Upper lobe of right lung (tissue), 1 donor: ENCODE measurements around the gene PCBD2. TPM values are rescaled to one million over a fixed set of nuclear protein-coding genes. Genes with fewer than 3 reads are reported as not detected.
"Not testable (repeated sequence)": the region's sequence is repeated elsewhere in the genome, so short reads cannot be mapped to it uniquely, and the experiment has no call there.

Source experiments
- ATAC-seq: fragments of 200-7000 bp; cut with Tn5 transposase; one replicate; pipeline ENCODE4 v1.9.1; 2020; ENCODE audit warnings: mild to moderate bottlenecking, moderate library complexity
- DNase-seq: peaks from one replicate; pipeline ENCODE4 v3.0.0-alpha.2; 2020
- H3K27ac ChIP-seq: fragments of 200-600 bp; one replicate; pipeline ENCODE4 v1.8.0; 2022
- H3K27me3 ChIP-seq: fragments of 200-600 bp; one replicate; pipeline ENCODE4 v1.8.0; 2022; ENCODE audit warnings: mild to moderate bottlenecking
- H3K36me3 ChIP-seq: fragments of 200-600 bp; one replicate; pipeline ENCODE4 v1.8.0; 2022
- H3K4me1 ChIP-seq: fragments of 200-600 bp; one replicate; pipeline ENCODE4 v1.8.0; 2022
- H3K4me3 ChIP-seq: fragments of 200-600 bp; one replicate; pipeline ENCODE4 v1.8.0; 2022; ENCODE audit warnings: mild to moderate bottlenecking
- H3K9me3 ChIP-seq: fragments of 200-600 bp; one replicate; pipeline ENCODE4 v1.8.0; 2022
- intact Hi-C: fragments of 100-400 bp; cut with DNase I; formaldehyde crosslinking; loops from one replicate; pipeline ENCODE4 v1.11.0; 2022
- long read RNA-seq: library from polyadenylated mRNA; unstranded; transcript quantifications from one replicate; pipeline ENCODE4 v2.0.0, GENCODE V29; 2021
- total RNA-seq: library from RNA; stranded (reverse); fragmentation: NEBNext Ultra II Directional; extraction: Animal tissue kit (Norgen Biotek cat#: 25700); gene quantifications from one replicate; pipeline ENCODE4 v1.2.1, GENCODE V29; 2021
- TF ChIP-seq, protein P1 (sequence below): fragments of 200-600 bp; IDR thresholded peaks from one replicate; pipeline ENCODE4 v1.8.0; 2022; ENCODE audit warnings: antibody characterized with exemption
- donor health status: DM: no; HTN: yes; CAD: no; lungs with severe emphysema.

The PCBD2 gene
- total RNA-seq: 11.2 TPM
- long read RNA-seq, transcript PCBD2-201 (4 exons, 1,223 nt): major isoform, 11 of 15 reads
- long read RNA-seq, partial matches to known transcripts: 1 of 15 reads
- long read RNA-seq, other reads (novel, unspliced or antisense): 3 of 15 reads

DNA sequence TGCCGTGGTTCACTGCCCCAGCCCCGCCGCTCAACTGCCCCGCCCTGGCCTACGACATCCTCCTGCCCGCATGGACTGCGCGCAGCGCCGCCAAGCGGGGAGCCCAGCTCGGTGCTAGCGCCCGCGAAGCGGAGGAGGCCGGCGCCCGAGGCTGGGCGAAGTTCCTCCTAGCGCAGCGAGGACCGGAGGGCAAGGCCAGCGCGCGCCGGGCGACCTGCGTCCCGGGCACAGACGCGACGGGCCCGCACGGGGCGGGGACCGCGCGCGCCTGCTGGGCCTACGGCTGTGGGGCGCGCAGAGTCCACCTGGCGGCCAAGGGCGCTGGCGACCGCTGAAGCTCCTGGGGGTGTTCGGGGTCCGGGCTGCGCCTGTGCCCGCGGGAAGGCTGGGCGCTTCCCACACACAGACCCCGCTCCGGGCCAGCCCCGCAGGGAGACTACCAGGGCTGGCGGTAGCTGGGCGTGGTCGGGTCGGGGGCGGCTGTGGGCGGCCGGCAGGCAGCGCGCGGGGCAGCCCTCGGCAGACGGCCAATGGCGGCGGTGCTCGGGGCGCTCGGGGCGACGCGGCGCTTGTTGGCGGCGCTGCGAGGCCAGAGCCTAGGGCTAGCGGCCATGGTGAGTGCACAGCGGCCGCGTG is at the start of gene PCBD2:
Gene PCBD2, plus strand, starts transcription at position 522 of the 636 bp plus-strand sequence. Its CDS starts 9 bp downstream, at position 531.
- H3K9me3 ChIP-seq: no peaks in the 10 kb centered on the region

DNA sequence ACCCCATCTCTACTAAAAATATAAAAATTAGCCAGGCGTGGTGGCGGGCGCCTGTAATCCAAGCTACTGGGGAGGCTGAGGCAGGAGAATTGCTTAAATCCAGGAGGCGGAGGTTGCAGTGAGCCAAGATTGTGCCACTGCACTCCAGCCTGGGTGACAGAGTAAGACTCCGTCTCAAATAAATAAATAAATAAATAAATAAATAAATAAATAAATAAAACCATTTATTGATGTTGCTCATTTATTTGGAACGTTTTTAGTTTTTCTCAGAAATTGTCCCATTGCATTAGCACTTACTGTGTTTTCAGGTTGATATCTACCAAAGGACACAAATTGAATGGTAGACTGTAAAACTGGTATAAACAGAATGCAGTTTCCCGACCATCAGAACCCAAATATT is 48.5 kb upstream of the PCBD2 start:
- H3K27me3 ChIP-seq, DNase-seq, H3K4me1 ChIP-seq, H3K27ac ChIP-seq, ATAC-seq, H3K4me3 ChIP-seq, H3K9me3 ChIP-seq, intact Hi-C loops: not testable (repeated sequence)
- H3K36me3 ChIP-seq: peaks cover 77% of the 10 kb centered on the region

More for the DNA sequence above, at the start of gene PCBD2:
- intact Hi-C loops: no loop called here
- peak; percentile 98 for DNase-seq
- TF ChIP-seq, protein P1, sequence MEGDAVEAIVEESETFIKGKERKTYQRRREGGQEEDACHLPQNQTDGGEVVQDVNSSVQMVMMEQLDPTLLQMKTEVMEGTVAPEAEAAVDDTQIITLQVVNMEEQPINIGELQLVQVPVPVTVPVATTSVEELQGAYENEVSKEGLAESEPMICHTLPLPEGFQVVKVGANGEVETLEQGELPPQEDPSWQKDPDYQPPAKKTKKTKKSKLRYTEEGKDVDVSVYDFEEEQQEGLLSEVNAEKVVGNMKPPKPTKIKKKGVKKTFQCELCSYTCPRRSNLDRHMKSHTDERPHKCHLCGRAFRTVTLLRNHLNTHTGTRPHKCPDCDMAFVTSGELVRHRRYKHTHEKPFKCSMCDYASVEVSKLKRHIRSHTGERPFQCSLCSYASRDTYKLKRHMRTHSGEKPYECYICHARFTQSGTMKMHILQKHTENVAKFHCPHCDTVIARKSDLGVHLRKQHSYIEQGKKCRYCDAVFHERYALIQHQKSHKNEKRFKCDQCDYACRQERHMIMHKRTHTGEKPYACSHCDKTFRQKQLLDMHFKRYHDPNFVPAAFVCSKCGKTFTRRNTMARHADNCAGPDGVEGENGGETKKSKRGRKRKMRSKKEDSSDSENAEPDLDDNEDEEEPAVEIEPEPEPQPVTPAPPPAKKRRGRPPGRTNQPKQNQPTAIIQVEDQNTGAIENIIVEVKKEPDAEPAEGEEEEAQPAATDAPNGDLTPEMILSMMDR: peak; percentile 86
- Histone ChIP-seq H3K4me1 (peaks cover 6% of the 10 kb centered on the region), H3K27ac (peak within 1 kb of the TSS; percentile 98), H3K27me3 (no peaks in the 10 kb centered on the region), H3K36me3 (peaks cover 20% of the 10 kb centered on the region), H3K4me3 (peak within 1 kb of the TSS; percentile 78)
- ATAC-seq: peak; percentile 97

DNA sequence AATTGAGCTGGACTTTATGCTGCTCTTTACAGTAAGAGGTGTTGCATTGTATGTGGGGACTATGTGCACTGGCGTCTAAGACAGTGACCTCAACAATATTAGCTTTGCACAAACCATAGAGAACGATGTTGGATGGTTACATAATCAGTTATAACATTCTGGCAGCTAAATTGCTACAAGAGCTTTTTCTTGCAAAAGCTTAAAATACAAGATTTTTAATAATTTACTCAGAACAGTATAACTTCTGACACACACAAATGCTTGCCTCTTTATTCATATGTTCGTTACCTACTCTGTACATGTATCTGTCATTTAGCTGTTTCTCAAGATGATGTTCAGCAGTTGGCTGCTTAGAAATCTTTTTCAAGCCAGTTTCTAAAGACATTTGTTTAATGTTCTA is 47.5 kb upstream of the PCBD2 start:
- intact Hi-C loops: no loop called here
- TF ChIP-seq, protein P1: no peak
- Histone ChIP-seq H3K4me3 (no peak overlapping the region), H3K4me1 (no peaks in the 10 kb centered on the region), H3K27me3 (no peaks in the 10 kb centered on the region), H3K27ac (no peak overlapping the region), H3K36me3 (peaks cover 77% of the 10 kb centered on the region), H3K9me3 (no peaks in the 10 kb centered on the region)
- DNase-seq: no peak
- no peak for ATAC-seq

DNA sequence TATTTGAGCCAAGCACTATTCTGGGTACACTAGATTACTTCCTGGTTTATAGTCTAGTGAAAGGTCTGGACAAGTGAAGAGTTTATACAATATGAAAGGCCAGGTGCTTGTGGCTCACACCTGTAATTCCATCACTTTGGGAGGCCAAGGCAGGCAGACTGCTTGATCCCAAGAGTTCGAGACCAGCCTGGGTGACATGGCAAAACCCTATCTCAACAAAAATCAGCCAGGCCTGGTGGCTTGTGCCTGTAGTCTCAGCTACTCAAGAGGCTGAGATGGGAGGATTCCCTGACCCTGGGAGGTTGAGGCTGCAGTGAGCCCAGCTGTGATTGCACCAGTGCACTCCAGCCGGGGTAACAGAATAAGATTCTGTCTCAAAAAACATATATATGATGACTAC is 40.2 kb upstream of the PCBD2 start:
- H3K27ac ChIP-seq: no peak overlapping the region
- TF ChIP-seq, protein P1: no peak
- ATAC-seq (no peak), DNase-seq (peak; percentile 13)
- H3K4me3 ChIP-seq: no peak overlapping the region
- no peaks in the 10 kb centered on the region for H3K4me1 ChIP-seq
- peaks cover 19% of the 10 kb centered on the region for H3K36me3 ChIP-seq
- no peaks in the 10 kb centered on the region for H3K27me3 ChIP-seq
- no peaks in the 10 kb centered on the region for H3K9me3 ChIP-seq
- intact Hi-C loops: no loop called here

DNA sequence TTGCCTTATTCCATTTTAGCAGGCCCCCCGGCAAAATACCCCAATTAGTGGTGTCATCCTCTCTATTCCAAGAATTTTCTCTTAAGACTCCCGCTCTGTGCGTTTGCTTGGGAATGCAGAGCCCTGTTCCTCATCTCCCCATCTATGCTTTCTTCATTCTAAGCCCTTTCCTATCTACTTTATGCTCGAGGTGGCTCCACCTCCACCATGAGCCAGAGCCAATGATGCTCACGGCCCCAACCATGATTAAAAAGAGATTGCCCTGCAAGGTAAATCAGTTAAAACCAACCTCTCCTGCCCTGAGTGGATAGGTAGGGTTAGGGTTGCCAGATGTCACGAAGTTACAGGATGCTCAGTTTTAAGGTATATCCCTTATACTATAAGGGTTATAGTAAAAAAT is 31.4 kb upstream of the PCBD2 start:
- TF ChIP-seq, protein P1: no peak
- ATAC-seq: no peak
- peaks cover 14% of the 10 kb centered on the region for H3K4me1 ChIP-seq

DNA sequence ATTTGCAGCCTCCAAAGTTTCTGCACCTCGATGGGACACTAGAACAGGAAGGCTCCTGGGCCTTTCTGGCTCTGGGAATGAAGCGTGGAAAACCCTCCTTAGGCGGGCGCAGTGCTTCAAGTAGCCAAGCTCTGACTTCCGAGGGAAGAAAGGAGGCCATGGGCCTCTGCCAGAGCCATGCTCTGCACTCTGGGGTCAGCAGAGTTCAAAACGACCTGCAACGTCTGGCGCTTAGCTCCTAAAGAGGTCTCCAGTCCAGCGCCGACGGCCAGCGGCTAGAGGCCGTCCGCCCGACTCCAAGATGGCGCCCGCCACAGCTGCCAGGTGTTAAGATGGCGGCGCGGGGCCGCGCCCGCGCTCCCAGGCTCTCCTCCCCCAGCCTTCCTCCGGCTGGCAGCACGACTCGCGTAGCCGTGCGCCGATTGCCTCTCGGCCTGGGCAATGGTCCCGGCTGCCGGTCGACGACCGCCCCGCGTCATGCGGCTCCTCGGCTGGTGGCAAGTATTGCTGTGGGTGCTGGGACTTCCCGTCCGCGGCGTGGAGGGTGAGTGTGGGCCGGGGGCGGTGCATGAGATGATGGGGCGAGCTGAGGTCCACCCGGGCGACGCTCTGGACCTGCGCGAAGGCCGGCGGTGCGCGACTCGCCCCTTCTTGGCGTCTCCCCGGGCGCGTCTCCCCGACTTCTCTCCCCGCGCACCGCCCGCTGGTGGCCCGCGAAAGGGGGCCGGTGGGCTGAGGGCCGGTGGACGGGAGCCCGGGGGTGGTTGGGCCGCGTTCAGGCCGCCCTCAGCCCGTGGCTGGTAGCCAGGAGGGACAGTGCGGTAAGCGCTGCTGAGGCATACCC is 30.7 kb upstream of the PCBD2 start, which contains the start of gene TXNDC15:
Gene TXNDC15, plus strand, starts transcription at position 385 of the 844 bp plus-strand sequence. Its CDS starts 57 bp downstream, at position 442.
- peak within 1 kb of the TSS; percentile 93 for H3K27ac ChIP-seq
- H3K4me3 ChIP-seq: peak within 1 kb of the TSS; percentile 93
- no peaks in the 10 kb centered on the region for H3K27me3 ChIP-seq
- TF ChIP-seq, protein P1: no peak
- H3K36me3 ChIP-seq: no peaks in the 10 kb centered on the region
- H3K9me3 ChIP-seq: no peaks in the 10 kb centered on the region
- H3K4me1 ChIP-seq: peaks cover 14% of the 10 kb centered on the region
- intact Hi-C loops: no loop called here
- ATAC-seq (peak; percentile 98), DNase-seq (peak; percentile 95)

More for the DNA sequence above, 31.4 kb upstream of the PCBD2 start:
- Histone ChIP-seq H3K9me3 (no peaks in the 10 kb centered on the region), H3K36me3 (no peaks in the 10 kb centered on the region), H3K4me3 (peak overlapping the region; percentile 93), H3K27ac (peak overlapping the region; percentile 93), H3K27me3 (no peaks in the 10 kb centered on the region)
- no peak for DNase-seq
- intact Hi-C loops: no loop called here
